Measurements from ENCODE around the gene KCNAB1. TPM values are rescaled to one million over a fixed set of nuclear protein-coding genes. Genes with fewer than 3 reads are reported as not detected.

Gene KCNAB1
- polyA plus RNA-seq, 1 donor (not counting 4 experiments of a cell fraction or from before 2014, with no cell fraction given): 0.03 TPM

- Histone ChIP-seq H3K36me3 (ENCODE audit: control insufficient read depth in 2 of 2, extremely low read depth in 1 of 2, insufficient read depth in 2 of 2, low read length in 2 of 2) (no peaks in the 10 kb centered on the region), H3K9me3 (ENCODE audit: control insufficient read depth, low read depth, low read length) (no peaks in the 10 kb centered on the region), H3K79me2 (ENCODE audit: control insufficient read depth, insufficient read depth, low read length) (no peaks in the 10 kb centered on the region), H4K20me1 (ENCODE audit: control insufficient read depth, extremely low read depth, insufficient read depth, low read length) (no peaks in the 10 kb centered on the region), H3K9ac (ENCODE audit: control insufficient read depth, extremely low read depth, insufficient read depth, low read length) (no peak overlapping the region), H3K4me2 (ENCODE audit: control insufficient read depth, extremely low read depth, insufficient read depth, low read depth, low read length) (no peak overlapping the region), H2AFZ (ENCODE audit: control insufficient read depth, low read length) (no peak overlapping the region), H3K27ac (ENCODE audit: control insufficient read depth, insufficient read depth, low read length) (no peak overlapping the region), H3K9me1 (ENCODE audit: control insufficient read depth, extremely low read depth, insufficient read depth, low read length) (no peaks in the 10 kb centered on the region), H3K4me3 (ENCODE audit: control insufficient read depth in 2 of 3, extremely low read depth in 1 of 3, insufficient read depth in 2 of 3, low read depth in 1 of 3, low read length in 3 of 3) (no peak overlapping the region), H3K4me1 (ENCODE audit: control insufficient read depth, extremely low read depth, insufficient read depth, low read length) (peaks cover 3% of the 10 kb centered on the region), H3K27me3 (ENCODE audit: control insufficient read depth, extremely low read depth, insufficient read depth, low read length) (no peaks in the 10 kb centered on the region)
- DNase-seq (ENCODE audit: low read depth, low spot score) (no peak), FAIRE-seq (no peak)
- dilution Hi-C loops (cut with MboI; ENCODE audit: extremely low pct_ligation_motif_present, low sequenced_read_pairs): no loop called here
- TF ChIP-seq CTCF (optimal IDR thresholded peaks at IDR 0.05 in 1 of 3, IDR thresholded peaks at IDR 0.05 in 1 of 3, conservative IDR thresholded peaks at IDR 0.05 in 1 of 3; ENCODE audit: extremely low read depth in 1 of 3, insufficient read depth in 2 of 3, low read length in 3 of 3) (no peak), EZH2 (IDR thresholded peaks at IDR 0.05; ENCODE audit: low read length) (no peak)
Observed at GRCh38 chr3:156460206-156460611, 339.8 kb downstream of the KCNAB1 start.

GRCh38 chr3:156461889-156462288 lies 341.5 kb downstream of the KCNAB1 start:
- no peak overlapping the region for H3K27ac ChIP-seq (ENCODE audit: control insufficient read depth, insufficient read depth, low read length)
- no peak for TF ChIP-seq EZH2 (IDR thresholded peaks at IDR 0.05; ENCODE audit: low read length)
- TF ChIP-seq CTCF (optimal IDR thresholded peaks at IDR 0.05 in 1 of 3, IDR thresholded peaks at IDR 0.05 in 1 of 3, conservative IDR thresholded peaks at IDR 0.05 in 1 of 3; ENCODE audit: extremely low read depth in 1 of 3, insufficient read depth in 2 of 3, low read length in 3 of 3): no peak
- H3K4me2 ChIP-seq (ENCODE audit: control insufficient read depth, extremely low read depth, insufficient read depth, low read depth, low read length): no peak overlapping the region
- H3K36me3 ChIP-seq (ENCODE audit: control insufficient read depth in 2 of 2, extremely low read depth in 1 of 2, insufficient read depth in 2 of 2, low read length in 2 of 2): no peaks in the 10 kb centered on the region
- no peaks in the 10 kb centered on the region for H3K4me1 ChIP-seq (ENCODE audit: control insufficient read depth, extremely low read depth, insufficient read depth, low read length)
- H3K9ac ChIP-seq (ENCODE audit: control insufficient read depth, extremely low read depth, insufficient read depth, low read length): no peak overlapping the region
- dilution Hi-C loops (cut with MboI; ENCODE audit: extremely low pct_ligation_motif_present, low sequenced_read_pairs): no loop called here
- no peaks in the 10 kb centered on the region for H3K27me3 ChIP-seq (ENCODE audit: control insufficient read depth, extremely low read depth, insufficient read depth, low read length)
- no peaks in the 10 kb centered on the region for H3K9me1 ChIP-seq (ENCODE audit: control insufficient read depth, extremely low read depth, insufficient read depth, low read length)
- no peaks in the 10 kb centered on the region for H3K9me3 ChIP-seq (ENCODE audit: control insufficient read depth, low read depth, low read length)
- no peaks in the 10 kb centered on the region for H3K79me2 ChIP-seq (ENCODE audit: control insufficient read depth, insufficient read depth, low read length)
- no peak overlapping the region for H2AFZ ChIP-seq (ENCODE audit: control insufficient read depth, low read length)
- DNase-seq (ENCODE audit: low read depth, low spot score) (no peak), FAIRE-seq (no peak)
- H4K20me1 ChIP-seq (ENCODE audit: control insufficient read depth, extremely low read depth, insufficient read depth, low read length): no peaks in the 10 kb centered on the region
- H3K4me3 ChIP-seq (ENCODE audit: control insufficient read depth in 2 of 3, extremely low read depth in 1 of 3, insufficient read depth in 2 of 3, low read depth in 1 of 3, low read length in 3 of 3): no peak overlapping the region

Measured in keratinocyte (primary cell).